ENCODE results near the gene ATXN2. TPM values are rescaled to one million over a fixed set of nuclear protein-coding genes. Genes with fewer than 3 reads are reported as not detected.
A peak's percentile ranks its signal among the peaks of the same experiment; 100 is the strongest.
"Not testable (repeated sequence)": the region's sequence is repeated elsewhere in the genome, so short reads cannot be mapped to it uniquely, and the experiment has no call there.

ATXN2 gene
- total RNA-seq, 1 donor from 2014 or later = 50.0 TPM

GRCh38 chr12:111519083-111519482, 80.0 kb downstream of the ATXN2 start:
- H3K4me3 ChIP-seq = no peak overlapping the region
- peaks cover 90% of the 10 kb centered on the region for H3K36me3 ChIP-seq
- intact Hi-C loops (cut with micrococcal nuclease) = no loop called here
- TF ChIP-seq CTCF (IDR thresholded peaks at IDR 0.05; ENCODE audit: borderline replicate concordance) = no peak
- no peak for DNase-seq
- no peaks in the 10 kb centered on the region for H3K9me3 ChIP-seq (replicated peaks)
- peaks cover 16% of the 10 kb centered on the region for H3K4me1 ChIP-seq
- H3K27ac ChIP-seq (replicated peaks) = peak overlapping the region; percentile 35
- no peaks in the 10 kb centered on the region for H3K27me3 ChIP-seq (ENCODE audit: low read depth)

GRCh38 chr12:111507719-111508118, 91.4 kb downstream of the ATXN2 start:
- H3K4me1 ChIP-seq; H3K27ac ChIP-seq (replicated peaks); H3K4me3 ChIP-seq; DNase-seq; H3K27me3 ChIP-seq (ENCODE audit: low read depth); intact Hi-C loops (cut with micrococcal nuclease); H3K9me3 ChIP-seq (replicated peaks): not testable (repeated sequence)
- H3K36me3 ChIP-seq = peaks cover 81% of the 10 kb centered on the region

DNA sequence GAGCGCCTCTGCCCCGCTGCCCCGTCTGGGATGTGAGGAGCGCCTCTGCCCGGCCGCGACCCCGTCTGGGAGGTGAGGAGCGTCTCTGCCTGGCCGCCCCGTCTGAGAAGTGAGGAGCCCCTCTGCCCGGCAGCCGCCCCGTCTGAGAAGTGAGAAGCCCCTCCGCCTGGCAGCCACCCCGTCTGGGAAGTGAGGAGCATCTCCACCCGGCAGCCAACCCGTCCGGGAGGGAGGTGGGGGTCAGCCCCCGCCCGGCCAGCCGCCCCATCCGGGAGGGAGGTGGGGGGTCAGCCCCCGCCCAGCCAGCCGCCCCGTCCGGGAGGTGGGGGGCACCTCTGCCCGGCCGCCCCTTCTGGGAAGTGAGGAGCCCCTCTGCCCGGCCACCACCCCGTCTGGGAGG, 91.9 kb downstream of the ATXN2 start:
- H3K9me3 ChIP-seq (replicated peaks); intact Hi-C loops (cut with micrococcal nuclease); H3K4me1 ChIP-seq; H3K27me3 ChIP-seq (ENCODE audit: low read depth); H3K27ac ChIP-seq (replicated peaks); DNase-seq; H3K4me3 ChIP-seq: not testable (repeated sequence)
- H3K36me3 ChIP-seq = peaks cover 77% of the 10 kb centered on the region

DNA sequence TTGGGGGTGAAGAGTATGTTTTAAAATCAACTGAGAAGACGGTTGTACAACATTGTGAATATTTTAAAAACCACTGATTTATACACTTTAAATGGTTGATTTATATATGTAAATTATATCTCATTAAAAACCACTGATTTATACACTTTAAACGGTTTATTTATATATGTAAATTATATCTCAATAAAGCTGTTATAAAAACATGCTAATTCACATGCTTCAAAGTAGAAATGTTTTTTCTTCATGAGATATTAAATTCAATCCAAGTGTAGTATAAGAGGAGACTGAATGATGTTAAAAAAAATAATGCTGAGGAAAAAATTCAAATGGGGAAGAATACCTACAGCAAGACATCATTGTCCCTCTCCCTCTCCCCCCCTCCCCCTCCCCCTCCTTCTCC, 92.9 kb downstream of the ATXN2 start:
- Histone ChIP-seq H3K36me3 (peaks cover 67% of the 10 kb centered on the region), H3K27ac (replicated peaks) (no peak overlapping the region), H3K27me3 (ENCODE audit: low read depth) (no peaks in the 10 kb centered on the region), H3K4me1 (no peaks in the 10 kb centered on the region), H3K4me3 (no peak overlapping the region), H3K9me3 (replicated peaks) (no peaks in the 10 kb centered on the region)
- intact Hi-C loops (cut with micrococcal nuclease) = no loop called here
- no peak for TF ChIP-seq CTCF (IDR thresholded peaks at IDR 0.05; ENCODE audit: borderline replicate concordance)
- DNase-seq = no peak

DNA sequence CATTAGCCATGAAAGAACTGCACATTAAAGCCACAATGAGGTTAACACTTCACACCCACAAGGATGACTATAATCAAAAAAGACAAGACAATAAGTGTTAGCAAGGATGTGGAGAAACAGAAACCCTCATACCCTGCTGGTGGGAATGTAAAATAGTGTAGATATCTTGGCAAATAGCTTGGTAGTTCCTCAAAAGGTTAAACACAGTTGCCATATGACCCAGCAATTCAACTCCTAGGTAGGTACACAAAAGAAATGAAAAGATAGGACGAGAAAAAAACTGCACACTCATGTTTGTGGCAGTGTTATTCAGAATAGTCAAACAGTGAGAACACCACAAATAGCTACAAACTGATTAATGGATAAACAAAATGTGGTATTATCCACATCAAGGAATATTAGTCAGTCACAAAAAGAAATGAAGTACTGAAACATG, 93.5 kb downstream of the ATXN2 start:
- no peak for DNase-seq
- no peak overlapping the region for H3K4me3 ChIP-seq
- no peak overlapping the region for H3K27ac ChIP-seq (replicated peaks)
- intact Hi-C loops (cut with micrococcal nuclease) = no loop called here
- peaks cover 64% of the 10 kb centered on the region for H3K36me3 ChIP-seq
- no peaks in the 10 kb centered on the region for H3K27me3 ChIP-seq (ENCODE audit: low read depth)
- H3K4me1 ChIP-seq = no peaks in the 10 kb centered on the region
- TF ChIP-seq CTCF (IDR thresholded peaks at IDR 0.05; ENCODE audit: borderline replicate concordance) = no peak
- no peaks in the 10 kb centered on the region for H3K9me3 ChIP-seq (replicated peaks)

DNA sequence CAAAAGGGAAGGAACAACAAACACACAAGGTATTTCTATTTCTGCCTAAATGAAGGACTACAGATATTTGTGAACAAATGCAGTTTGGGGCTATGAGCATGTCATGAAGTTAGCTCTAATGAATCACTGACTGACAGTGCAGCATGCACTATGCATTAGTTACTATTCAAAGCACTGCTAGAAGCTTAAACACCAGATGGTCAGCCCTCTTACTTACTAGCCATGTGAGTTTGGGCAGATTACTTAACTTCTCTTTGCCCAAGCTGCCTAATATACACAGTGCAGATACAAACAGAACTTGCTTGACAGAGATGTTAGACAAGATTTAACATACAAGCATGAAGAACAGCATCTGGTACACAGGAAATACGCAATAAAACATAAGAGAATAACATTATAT, 96.0 kb downstream of the ATXN2 start:
- DNase-seq = no peak
- no peaks in the 10 kb centered on the region for H3K9me3 ChIP-seq (replicated peaks)
- no peak for TF ChIP-seq CTCF (IDR thresholded peaks at IDR 0.05; ENCODE audit: borderline replicate concordance)
- intact Hi-C loops (cut with micrococcal nuclease) = no loop called here
- peaks cover 4% of the 10 kb centered on the region for H3K4me1 ChIP-seq
- no peak overlapping the region for H3K27ac ChIP-seq (replicated peaks)
- no peaks in the 10 kb centered on the region for H3K27me3 ChIP-seq (ENCODE audit: low read depth)
- no peak overlapping the region for H3K4me3 ChIP-seq
- peaks cover 41% of the 10 kb centered on the region for H3K36me3 ChIP-seq

DNA sequence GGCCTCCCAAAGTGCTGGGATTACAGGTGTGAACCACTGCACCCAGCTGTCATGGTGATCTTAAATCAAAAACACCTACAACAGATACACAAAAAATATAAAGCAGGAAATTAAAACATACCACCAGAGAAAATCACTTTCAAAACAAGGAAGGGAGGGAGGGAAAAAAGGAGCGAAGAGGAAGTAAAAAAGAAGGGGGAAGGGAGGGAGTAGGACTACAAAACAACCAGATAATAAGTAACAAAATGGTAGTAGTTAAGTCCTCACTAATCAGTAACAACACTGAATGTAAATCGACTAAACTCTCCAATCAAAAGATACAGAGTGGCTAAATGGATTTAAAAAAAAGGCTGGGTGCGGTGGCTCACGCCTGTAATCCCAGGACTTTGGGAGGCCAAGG, 104.4 kb downstream of the ATXN2 start:
- H3K4me1 ChIP-seq = peaks cover 10% of the 10 kb centered on the region
- no peak overlapping the region for H3K27ac ChIP-seq (replicated peaks)
- H3K9me3 ChIP-seq (replicated peaks) = peaks cover 6% of the 10 kb centered on the region
- peaks cover 56% of the 10 kb centered on the region for H3K36me3 ChIP-seq
- intact Hi-C loops (cut with micrococcal nuclease) = no loop called here
- H3K4me3 ChIP-seq = no peak overlapping the region
- no peak for TF ChIP-seq CTCF (IDR thresholded peaks at IDR 0.05; ENCODE audit: borderline replicate concordance)
- no peaks in the 10 kb centered on the region for H3K27me3 ChIP-seq (ENCODE audit: low read depth)
- no peak for DNase-seq

- intact Hi-C loops (cut with micrococcal nuclease); H3K4me3 ChIP-seq; DNase-seq; H3K9me3 ChIP-seq (replicated peaks); H3K27me3 ChIP-seq (ENCODE audit: low read depth): not testable (repeated sequence)
- Histone ChIP-seq H3K36me3 (peaks cover 60% of the 10 kb centered on the region), H3K4me1 (peaks cover 22% of the 10 kb centered on the region), H3K27ac (replicated peaks) (peak overlapping the region; percentile 53)
Observed at GRCh38 chr12:111492979-111493378, 106.1 kb downstream of the ATXN2 start.

Measured in left ventricle myocardium inferior (tissue), 1 donor.